HepG2 (cell line): ENCODE data around the gene PRRC2A. TPM values are rescaled to one million over a fixed set of nuclear protein-coding genes. Genes with fewer than 3 reads are reported as not detected.
A peak's percentile ranks its signal among the peaks of the same experiment; 100 is the strongest.

Source experiments
- HDAC6 ChIP-seq: fragments of 200-600 bp; sonication (generic); IDR thresholded peaks from 2 replicates; pipeline ENCODE4 v1.7.0; 2017; ENCODE audit warnings: mild to moderate bottlenecking, antibody characterized with exemption, low read length, low read depth
- KDM5B ChIP-seq: sonication (generic); formaldehyde crosslinking; IDR thresholded peaks from 2 replicates; pipeline ENCODE4 v1.4.0; 2020; ENCODE audit warnings: missing genetic modification reagents, mild to moderate bottlenecking, borderline replicate concordance
- MIER2 ChIP-seq: IDR thresholded peaks from 2 replicates; pipeline ENCODE4 v1.6.1; 2016; ENCODE audit warnings: missing biosample characterization, missing genetic modification reagents
- PCBP2 ChIP-seq: fragments of 200-400 bp; formaldehyde crosslinking; optimal IDR thresholded peaks from 2 replicates; pipeline ENCODE3; 2018; ENCODE audit warnings: low read length, low read depth; ENCODE audit not compliant: poor library complexity, severe bottlenecking
- PTBP1 ChIP-seq: fragments of 200-400 bp; formaldehyde crosslinking; IDR thresholded peaks from 2 replicates; pipeline ENCODE4 v1.6.1; 2018; ENCODE audit warnings: low read length, low read depth; ENCODE audit not compliant: poor library complexity, severe bottlenecking
- ZBTB20 ChIP-seq: sonication (generic); formaldehyde crosslinking; IDR thresholded peaks from 2 replicates; pipeline ENCODE4 v1.8.1; 2023; ENCODE audit warnings: missing genetic modification reagents, low read depth, mild to moderate bottlenecking, borderline replicate concordance
- ZMAT3 ChIP-seq: sonication (generic); formaldehyde crosslinking; conservative IDR thresholded peaks from 2 replicates; pipeline ENCODE4 v1.7.0; 2021; ENCODE audit warnings: missing genetic modification reagents
- ZMYM3 ChIP-seq: sonication (generic); formaldehyde crosslinking; IDR thresholded peaks from 2 replicates; pipeline ENCODE4 v1.5.1; 2020; ENCODE audit warnings: mild to moderate bottlenecking, missing genetic modification reagents
- ZNF264 ChIP-seq: sonication (generic); formaldehyde crosslinking; IDR thresholded peaks from 2 replicates; pipeline ENCODE4 v1.4.0; 2020; ENCODE audit warnings: missing genetic modification reagents
- ZNF510 ChIP-seq: sonication (generic); formaldehyde crosslinking; IDR thresholded peaks from 2 replicates; pipeline ENCODE4 v1.4.0; 2020; ENCODE audit warnings: low read depth, mild to moderate bottlenecking, missing genetic modification reagents
- ZNF558 ChIP-seq: sonication (generic); formaldehyde crosslinking; IDR thresholded peaks from 2 replicates; pipeline ENCODE4 v1.9.0; 2022; ENCODE audit warnings: mild to moderate bottlenecking, missing genetic modification reagents, borderline replicate concordance
- ZNF678 ChIP-seq: sonication (generic); formaldehyde crosslinking; IDR thresholded peaks from 2 replicates; pipeline ENCODE4 v1.4.0; 2020; ENCODE audit warnings: mild to moderate bottlenecking, missing genetic modification reagents
- polyA plus RNA-seq, 8 experiments: library from polyadenylated mRNA; depleted of rRNA in 3 of 8; stranded (reverse) in 7 of 8; unstranded in 1 of 8; fragments of >200 nt; fragmentation: Illumina TruSeq in 4 of 8; extraction: Trizol in 4 of 8; gene quantifications; 2 replicates each; pipeline versions ENCODE4 v1.2.1 to v1.2.3, GENCODE V29; 2011 to 2016; ENCODE audit warnings: low read depth in 4 of 8, missing spikeins in 1 of 8, mixed read lengths in 1 of 8; ENCODE audit not compliant: insufficient read depth in 1 of 8
- total RNA-seq, 5 experiments: library from RNA; depleted of rRNA; stranded (reverse); fragments of >200 nt; fragmentation: Illumina TruSeq; extraction: Trizol; gene quantifications; 2 replicates each; pipeline ENCODE4 v1.2.3, GENCODE V29; 2016; ENCODE audit warnings: low read depth in 1 of 5
- TF ChIP-seq, protein P1 (sequence below): sonication (generic); formaldehyde crosslinking; IDR thresholded peaks from one replicate; pipeline ENCODE4 v1.5.1; 2020; ENCODE audit warnings: mild to moderate bottlenecking, missing genetic modification reagents; ENCODE audit errors: not compliant biosample characterization
- TF ChIP-seq, protein P2 (sequence below): sonication (generic); formaldehyde crosslinking; IDR thresholded peaks from 2 replicates; pipeline ENCODE4 v1.5.0; 2020; ENCODE audit warnings: mild to moderate bottlenecking, missing genetic modification reagents, moderate library complexity
- TF ChIP-seq, protein P3 (sequence below), 2 experiments: sonication (generic) in 1 of 2; formaldehyde crosslinking in 1 of 2; IDR thresholded peaks; 2 replicates each; pipeline versions ENCODE4 v1.5.1 to v1.6.1; 2011 to 2020; ENCODE audit warnings: borderline replicate concordance in 1 of 2, low read depth in 1 of 2, low read length in 1 of 2, mild to moderate bottlenecking in 1 of 2, missing genetic modification reagents in 1 of 2, moderate library complexity in 1 of 2

The PRRC2A gene
- total and polyA plus RNA-seq, 2 of the 13 experiments (the other 11 are each of a cell fraction or from before 2014, with no cell fraction given) = 38.9 to 47.4 TPM

DNA sequence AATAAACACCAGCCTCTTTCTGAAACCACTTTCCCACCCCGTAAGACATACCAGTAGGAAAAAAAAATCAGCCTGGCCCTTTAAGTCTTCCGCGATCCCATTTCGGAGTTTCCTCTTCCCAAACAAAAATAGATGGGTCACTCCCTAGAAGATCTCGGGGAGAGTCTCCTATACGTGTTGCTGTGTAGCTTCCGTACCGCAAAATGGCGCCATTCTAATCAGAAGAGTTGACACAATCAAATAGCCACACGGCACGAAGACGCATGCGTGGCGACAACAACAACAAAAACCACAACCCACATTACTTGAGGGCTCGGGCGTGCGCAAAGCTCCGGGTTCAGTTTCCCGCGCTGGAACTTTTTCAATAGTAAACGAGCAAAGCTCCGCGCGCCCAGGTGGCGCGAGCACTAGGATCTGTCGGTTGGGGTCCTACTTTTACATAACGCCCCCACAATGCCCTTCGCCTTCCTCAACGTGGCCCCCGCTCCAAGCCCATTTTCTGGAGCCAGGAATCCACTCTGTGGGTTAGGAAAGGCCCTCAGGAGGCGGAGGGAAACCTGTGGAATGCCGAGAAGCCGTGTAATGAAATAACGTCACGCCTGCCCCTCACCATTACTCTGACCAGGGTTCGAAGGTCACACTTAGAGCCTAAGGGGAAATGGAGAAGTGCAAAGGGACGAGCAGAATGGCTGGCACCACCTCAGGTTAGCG lies 44.4 kb downstream of the PRRC2A start, which contains the start of gene GPANK1 (continued):
- TF ChIP-seq ZNF558 (CRISPR knock-in tag) (peak; percentile 18; the same call in 1 of the 2 replicates), KDM5B (CRISPR knock-in tag) (no peak; the same call in 1 of the 2 replicates), PTBP1 (peak; percentile 31), ZMYM3 (CRISPR knock-in tag) (no peak), HDAC6 (no peak), ZMAT3 (CRISPR knock-in tag) (no peak; the same call in 1 of the 2 replicates), ZNF510 (no peak; the same call in 1 of the 2 replicates), ZBTB20 (CRISPR knock-in tag) (no peak), PCBP2 (no peak), MIER2 (no peak), ZNF264 (CRISPR knock-in tag) (no peak), ZNF678 (CRISPR knock-in tag) (peak; percentile 15; the same call in 1 of the 2 replicates)
- TF ChIP-seq, protein P1, sequence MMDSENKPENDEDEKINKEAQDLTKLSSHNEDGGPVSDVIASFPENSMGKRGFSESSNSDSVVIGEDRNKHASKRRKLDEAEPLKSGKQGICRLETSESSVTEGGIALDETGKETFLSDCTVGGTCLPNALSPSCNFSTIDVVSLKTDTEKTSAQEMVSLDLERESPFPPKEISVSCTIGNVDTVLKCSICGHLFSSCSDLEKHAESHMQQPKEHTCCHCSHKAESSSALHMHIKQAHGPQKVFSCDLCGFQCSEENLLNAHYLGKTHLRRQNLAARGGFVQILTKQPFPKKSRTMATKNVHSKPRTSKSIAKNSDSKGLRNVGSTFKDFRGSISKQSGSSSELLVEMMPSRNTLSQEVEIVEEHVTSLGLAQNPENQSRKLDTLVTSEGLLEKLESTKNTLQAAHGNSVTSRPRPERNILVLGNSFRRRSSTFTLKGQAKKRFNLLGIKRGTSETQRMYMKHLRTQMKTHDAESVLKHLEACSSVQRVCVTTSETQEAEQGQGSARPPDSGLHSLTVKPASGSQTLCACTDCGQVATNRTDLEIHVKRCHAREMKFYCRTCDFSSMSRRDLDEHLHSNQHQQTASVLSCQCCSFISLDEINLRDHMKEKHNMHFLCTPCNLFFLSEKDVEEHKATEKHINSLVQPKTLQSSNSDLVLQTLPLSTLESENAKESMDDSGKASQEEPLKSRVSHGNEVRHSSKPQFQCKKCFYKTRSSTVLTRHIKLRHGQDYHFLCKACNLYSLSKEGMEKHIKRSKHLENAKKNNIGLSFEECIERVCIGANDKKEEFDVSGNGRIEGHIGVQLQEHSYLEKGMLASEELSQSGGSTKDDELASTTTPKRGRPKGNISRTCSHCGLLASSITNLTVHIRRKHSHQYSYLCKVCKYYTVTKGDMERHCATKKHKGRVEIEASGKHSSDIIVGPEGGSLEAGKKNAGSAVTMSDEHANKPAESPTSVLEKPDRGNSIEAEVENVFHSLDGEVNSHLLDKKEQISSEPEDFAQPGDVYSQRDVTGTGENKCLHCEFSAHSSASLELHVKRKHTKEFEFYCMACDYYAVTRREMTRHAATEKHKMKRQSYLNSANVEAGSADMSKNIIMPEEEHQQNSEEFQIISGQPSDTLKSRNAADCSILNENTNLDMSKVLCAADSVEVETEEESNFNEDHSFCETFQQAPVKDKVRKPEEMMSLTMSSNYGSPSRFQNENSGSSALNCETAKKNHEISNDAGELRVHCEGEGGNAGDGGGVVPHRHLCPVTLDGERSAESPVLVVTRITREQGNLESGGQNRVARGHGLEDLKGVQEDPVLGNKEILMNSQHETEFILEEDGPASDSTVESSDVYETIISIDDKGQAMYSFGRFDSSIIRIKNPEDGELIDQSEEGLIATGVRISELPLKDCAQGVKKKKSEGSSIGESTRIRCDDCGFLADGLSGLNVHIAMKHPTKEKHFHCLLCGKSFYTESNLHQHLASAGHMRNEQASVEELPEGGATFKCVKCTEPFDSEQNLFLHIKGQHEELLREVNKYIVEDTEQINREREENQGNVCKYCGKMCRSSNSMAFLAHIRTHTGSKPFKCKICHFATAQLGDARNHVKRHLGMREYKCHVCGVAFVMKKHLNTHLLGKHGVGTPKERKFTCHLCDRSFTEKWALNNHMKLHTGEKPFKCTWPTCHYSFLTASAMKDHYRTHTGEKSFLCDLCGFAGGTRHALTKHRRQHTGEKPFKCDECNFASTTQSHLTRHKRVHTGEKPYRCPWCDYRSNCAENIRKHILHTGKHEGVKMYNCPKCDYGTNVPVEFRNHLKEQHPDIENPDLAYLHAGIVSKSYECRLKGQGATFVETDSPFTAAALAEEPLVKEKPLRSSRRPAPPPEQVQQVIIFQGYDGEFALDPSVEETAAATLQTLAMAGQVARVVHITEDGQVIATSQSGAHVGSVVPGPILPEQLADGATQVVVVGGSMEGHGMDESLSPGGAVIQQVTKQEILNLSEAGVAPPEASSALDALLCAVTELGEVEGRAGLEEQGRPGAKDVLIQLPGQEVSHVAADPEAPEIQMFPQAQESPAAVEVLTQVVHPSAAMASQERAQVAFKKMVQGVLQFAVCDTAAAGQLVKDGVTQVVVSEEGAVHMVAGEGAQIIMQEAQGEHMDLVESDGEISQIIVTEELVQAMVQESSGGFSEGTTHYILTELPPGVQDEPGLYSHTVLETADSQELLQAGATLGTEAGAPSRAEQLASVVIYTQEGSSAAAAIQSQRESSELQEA = no peak
- TF ChIP-seq, protein P2, sequence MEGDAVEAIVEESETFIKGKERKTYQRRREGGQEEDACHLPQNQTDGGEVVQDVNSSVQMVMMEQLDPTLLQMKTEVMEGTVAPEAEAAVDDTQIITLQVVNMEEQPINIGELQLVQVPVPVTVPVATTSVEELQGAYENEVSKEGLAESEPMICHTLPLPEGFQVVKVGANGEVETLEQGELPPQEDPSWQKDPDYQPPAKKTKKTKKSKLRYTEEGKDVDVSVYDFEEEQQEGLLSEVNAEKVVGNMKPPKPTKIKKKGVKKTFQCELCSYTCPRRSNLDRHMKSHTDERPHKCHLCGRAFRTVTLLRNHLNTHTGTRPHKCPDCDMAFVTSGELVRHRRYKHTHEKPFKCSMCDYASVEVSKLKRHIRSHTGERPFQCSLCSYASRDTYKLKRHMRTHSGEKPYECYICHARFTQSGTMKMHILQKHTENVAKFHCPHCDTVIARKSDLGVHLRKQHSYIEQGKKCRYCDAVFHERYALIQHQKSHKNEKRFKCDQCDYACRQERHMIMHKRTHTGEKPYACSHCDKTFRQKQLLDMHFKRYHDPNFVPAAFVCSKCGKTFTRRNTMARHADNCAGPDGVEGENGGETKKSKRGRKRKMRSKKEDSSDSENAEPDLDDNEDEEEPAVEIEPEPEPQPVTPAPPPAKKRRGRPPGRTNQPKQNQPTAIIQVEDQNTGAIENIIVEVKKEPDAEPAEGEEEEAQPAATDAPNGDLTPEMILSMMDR = no peak; the same call in 1 of the 2 replicates
- TF ChIP-seq, protein P3, sequence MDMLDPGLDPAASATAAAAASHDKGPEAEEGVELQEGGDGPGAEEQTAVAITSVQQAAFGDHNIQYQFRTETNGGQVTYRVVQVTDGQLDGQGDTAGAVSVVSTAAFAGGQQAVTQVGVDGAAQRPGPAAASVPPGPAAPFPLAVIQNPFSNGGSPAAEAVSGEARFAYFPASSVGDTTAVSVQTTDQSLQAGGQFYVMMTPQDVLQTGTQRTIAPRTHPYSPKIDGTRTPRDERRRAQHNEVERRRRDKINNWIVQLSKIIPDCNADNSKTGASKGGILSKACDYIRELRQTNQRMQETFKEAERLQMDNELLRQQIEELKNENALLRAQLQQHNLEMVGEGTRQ (IDR thresholded peaks at IDR 0.05; ENCODE audit: low read depth, low read length) = no peak
- TF ChIP-seq, protein P3 (CRISPR knock-in tag; IDR thresholded peaks at IDR 0.05; ENCODE audit: borderline replicate concordance) = no peak
